ENCODE measurements around the gene ANXA11.
"Not testable (repeated sequence)": the region's sequence is repeated elsewhere in the genome, so short reads cannot be mapped to it uniquely, and the experiment has no call there.

The ANXA11 gene

GRCh38 chr10:80164596-80164995 is 40.7 kb downstream of the ANXA11 start:
- DNase-seq, result no peak

- DNase-seq, result no peak
These were observed 41.5 kb downstream of the ANXA11 start for GRCh38 chr10:80163741-80164341.

DNA sequence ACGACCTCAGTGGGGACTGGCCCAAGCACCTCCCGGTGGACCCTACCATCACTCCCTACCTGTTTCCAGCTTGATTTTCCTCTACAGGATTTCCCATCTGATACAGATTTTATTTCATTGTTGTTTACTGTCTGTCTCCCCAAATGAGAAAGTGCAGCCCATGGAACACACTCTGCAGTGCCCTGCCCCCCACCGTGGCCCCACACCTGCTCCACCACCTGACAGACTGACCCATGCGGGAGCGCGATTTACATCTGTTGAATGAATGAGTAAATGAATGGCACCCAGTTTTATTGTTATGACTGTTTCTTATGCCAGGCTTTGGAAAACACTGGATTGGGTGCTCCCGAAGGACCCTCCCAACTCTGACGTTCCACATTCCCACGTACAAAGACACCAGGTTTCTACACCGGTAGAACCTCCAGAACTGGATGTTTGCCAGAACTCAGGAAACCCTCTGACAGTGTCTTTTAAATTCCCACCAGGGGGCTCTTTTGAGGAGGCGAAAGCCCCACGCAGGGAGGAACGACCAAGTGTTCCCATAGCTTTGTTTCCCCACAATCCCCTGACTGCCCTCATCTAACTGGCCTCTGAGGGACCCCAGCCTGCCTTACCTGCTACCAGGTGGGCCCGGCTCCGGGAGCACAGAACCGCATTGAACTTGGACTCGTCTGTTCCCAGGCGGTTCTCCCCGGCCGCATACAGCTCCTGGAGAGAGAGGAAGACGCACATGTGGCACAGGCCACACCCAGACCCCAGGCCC is 43.8 kb downstream of the ANXA11 start:
- DNase-seq, result no peak

- no peak for DNase-seq
These were observed 44.7 kb downstream of the ANXA11 start for GRCh38 chr10:80160361-80161320.

DNA sequence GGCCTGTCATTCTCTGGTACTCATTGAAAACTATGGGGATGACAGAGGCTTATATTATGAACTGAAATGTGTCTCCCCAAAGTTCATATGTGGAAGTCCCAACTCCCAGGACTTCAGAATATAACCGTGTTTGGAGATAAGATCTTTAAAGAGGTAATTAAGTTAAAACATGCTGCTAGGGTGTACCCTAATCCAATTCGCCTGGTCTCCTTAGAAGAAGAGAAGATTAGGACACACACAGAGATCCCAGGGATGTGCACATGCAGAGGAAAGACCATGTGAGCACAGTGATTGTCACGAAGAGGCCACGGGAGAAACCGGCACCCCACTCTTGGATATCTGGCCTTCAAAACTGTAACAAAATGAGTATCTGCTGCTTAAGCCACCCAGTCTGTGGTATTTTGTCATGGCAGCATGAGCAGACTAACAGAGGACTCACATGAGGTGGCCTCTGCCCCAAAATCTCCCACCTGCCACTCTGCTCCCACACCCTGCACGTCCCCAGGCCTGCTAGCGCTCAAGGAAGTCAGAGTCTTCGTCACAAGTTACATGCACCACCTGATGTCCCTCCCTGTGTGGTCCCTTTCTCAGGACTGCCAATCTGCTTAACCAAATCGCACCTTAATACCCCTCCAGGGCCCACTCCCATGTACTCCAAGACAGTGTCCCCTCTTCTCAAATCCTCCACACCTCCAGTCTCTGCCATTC is 46.0 kb downstream of the ANXA11 start:
- DNase-seq, result no peak

- DNase-seq, result peak; percentile 67
These were observed 46.7 kb downstream of the ANXA11 start for GRCh38 chr10:80158598-80159127.

GRCh38 chr10:80158126-80158525 is 47.2 kb downstream of the ANXA11 start:
- DNase-seq, result no peak

GRCh38 chr10:80157561-80157960 is 47.8 kb downstream of the ANXA11 start:
- DNase-seq, result no peak

DNA sequence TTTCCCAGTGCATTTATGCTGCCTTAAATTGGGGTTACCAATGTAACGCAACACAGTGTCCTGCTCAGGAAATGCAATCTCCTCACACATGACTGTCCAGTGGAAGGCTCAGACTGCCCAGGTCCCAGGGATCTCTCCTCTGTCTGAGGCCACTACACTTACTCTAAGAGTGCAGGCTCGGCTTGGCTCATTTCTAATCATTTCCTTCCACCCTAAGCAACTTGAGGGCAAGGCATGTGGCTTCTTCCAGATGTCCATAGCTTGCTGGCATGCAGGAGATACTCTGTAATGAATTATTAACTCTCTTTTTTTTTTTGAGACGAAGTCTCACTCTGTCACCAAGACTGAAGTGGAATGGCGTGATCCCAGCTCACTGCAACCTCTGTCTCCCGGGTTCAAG is 49.1 kb downstream of the ANXA11 start:
- no peak for DNase-seq

GRCh38 chr10:80155696-80156215 is 49.6 kb downstream of the ANXA11 start:
- no peak for DNase-seq

GRCh38 chr10:80154978-80155695 is 50.2 kb downstream of the ANXA11 start:
- DNase-seq, result no peak

GRCh38 chr10:80154626-80154977 is 50.7 kb downstream of the ANXA11 start:
- DNase-seq, result no peak

- no peak for DNase-seq
These were observed 51.9 kb downstream of the ANXA11 start for GRCh38 chr10:80153460-80153859.

DNA sequence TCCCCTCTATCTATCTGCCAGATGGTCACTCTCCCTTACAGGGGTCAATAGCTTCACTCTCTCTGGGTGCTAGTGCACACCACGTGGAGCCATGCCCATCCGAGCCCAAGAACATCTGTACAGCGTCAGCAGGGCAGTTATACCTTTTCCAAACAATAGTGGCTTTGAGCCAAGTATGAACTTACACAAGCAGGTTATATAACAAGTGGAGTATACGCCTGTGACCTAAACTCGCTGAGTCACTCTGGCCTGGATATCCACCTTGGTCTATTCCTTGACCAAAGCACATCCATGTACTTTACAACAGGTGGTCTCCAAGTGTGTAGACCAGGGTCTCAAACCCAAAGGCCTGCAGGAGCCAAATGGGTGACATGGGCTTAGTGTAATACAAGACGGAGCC is 52.5 kb downstream of the ANXA11 start:
- DNase-seq, result no peak

GRCh38 chr10:80150172-80150571 is 55.2 kb downstream of the ANXA11 start:
- no peak for DNase-seq

- DNase-seq, result no peak
These were observed 56.2 kb downstream of the ANXA11 start for GRCh38 chr10:80149123-80149522.

DNA sequence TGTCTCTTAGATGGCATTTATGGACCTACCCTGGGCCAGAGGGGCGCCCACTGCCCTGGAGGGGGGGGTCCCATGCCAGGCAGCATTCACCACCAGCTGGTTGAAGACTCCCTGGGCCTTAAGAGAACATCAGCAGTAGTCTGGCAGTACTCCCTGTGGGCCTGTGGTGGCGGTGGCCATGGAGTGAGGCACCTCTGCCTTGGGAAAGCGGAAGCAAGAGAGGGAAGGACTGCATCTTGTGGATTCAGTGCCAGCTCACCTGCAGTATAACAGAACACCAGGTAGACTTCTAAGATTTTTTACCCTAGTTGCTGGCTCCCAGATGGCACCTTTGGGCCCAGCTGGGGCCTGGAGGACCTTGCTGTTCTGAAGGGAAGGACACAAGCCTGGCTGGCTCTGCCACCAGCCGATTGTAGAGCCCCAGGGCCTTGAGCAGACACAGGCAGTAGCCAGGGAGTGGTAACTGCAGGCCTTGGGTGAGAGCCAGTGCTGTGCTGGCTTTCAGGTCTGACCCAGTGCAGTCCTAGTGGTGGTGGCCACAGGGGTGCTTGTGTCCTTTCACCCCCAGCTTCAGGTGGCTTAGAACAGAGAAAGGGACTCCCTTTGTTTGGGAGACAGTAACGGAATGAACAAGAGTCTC is 57.1 kb downstream of the ANXA11 start:
- no peak for DNase-seq

- no peak for DNase-seq
These were observed 58.4 kb downstream of the ANXA11 start for GRCh38 chr10:80146918-80147317.

- not testable (repeated sequence) for DNase-seq
These were observed 59.7 kb downstream of the ANXA11 start for GRCh38 chr10:80145406-80146308.

DNA sequence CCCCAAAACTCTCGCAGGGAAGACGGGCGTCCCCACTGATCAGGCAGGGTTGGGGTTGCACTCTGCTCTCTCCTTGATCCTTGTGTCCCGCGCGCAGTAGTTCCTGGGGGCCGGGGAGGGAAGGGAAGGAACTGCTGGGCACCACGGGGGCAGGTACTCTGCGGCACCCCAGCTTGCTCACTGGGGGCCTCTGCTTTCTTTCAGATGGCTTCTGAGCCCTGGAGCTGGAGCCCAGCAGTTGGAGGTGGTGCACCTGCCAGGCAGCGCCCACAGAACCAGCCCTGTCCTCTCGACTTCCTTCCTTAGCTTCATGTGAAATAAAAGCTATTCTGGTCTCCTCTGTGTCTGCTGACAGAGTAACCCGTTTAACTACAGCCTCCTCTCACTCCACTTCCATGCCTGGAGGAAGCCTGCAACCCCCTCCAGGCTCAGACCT is 60.6 kb downstream of the ANXA11 start:
- no peak for DNase-seq

All from SIG-M5 (cell line).